Measurements from ENCODE around the gene ATP5IF1. TPM values are rescaled to one million over a fixed set of nuclear protein-coding genes. Genes with fewer than 3 reads are reported as not detected.

ATP5IF1 gene
- total and polyA plus RNA-seq, 9 of the 15 experiments (the other 6 are each of a cell fraction or from before 2014, with no cell fraction given): 292 to 1,422 (median 388) TPM

GRCh38 chr1:28278763-28279162, 42.8 kb downstream of the ATP5IF1 start (continued):
- TF ChIP-seq CTCFL (IDR thresholded peaks at IDR 0.05; ENCODE audit: borderline replicate concordance, insufficient read depth, low read depth, low read length, poor library complexity, severe bottlenecking): no peak
- TF ChIP-seq CREB1 (IDR thresholded peaks at IDR 0.05): no peak
- TF ChIP-seq CREB1 (CRISPR knock-in tag; IDR thresholded peaks at IDR 0.05): peak; percentile 67; the same call in 1 of the 2 replicates
- TF ChIP-seq BCLAF1 (IDR thresholded peaks at IDR 0.05; ENCODE audit: borderline replicate concordance in 1 of 2, control insufficient read depth in 1 of 2, low read depth in 2 of 2, low read length in 1 of 2): 0 out of 4 replicates have a peak, but pooled peaks of 1 of the 2 experiments have one; percentile 25
- TF ChIP-seq CREM (IDR thresholded peaks at IDR 0.05; ENCODE audit: low read depth): peak; percentile 67
- TF ChIP-seq, protein P1, sequence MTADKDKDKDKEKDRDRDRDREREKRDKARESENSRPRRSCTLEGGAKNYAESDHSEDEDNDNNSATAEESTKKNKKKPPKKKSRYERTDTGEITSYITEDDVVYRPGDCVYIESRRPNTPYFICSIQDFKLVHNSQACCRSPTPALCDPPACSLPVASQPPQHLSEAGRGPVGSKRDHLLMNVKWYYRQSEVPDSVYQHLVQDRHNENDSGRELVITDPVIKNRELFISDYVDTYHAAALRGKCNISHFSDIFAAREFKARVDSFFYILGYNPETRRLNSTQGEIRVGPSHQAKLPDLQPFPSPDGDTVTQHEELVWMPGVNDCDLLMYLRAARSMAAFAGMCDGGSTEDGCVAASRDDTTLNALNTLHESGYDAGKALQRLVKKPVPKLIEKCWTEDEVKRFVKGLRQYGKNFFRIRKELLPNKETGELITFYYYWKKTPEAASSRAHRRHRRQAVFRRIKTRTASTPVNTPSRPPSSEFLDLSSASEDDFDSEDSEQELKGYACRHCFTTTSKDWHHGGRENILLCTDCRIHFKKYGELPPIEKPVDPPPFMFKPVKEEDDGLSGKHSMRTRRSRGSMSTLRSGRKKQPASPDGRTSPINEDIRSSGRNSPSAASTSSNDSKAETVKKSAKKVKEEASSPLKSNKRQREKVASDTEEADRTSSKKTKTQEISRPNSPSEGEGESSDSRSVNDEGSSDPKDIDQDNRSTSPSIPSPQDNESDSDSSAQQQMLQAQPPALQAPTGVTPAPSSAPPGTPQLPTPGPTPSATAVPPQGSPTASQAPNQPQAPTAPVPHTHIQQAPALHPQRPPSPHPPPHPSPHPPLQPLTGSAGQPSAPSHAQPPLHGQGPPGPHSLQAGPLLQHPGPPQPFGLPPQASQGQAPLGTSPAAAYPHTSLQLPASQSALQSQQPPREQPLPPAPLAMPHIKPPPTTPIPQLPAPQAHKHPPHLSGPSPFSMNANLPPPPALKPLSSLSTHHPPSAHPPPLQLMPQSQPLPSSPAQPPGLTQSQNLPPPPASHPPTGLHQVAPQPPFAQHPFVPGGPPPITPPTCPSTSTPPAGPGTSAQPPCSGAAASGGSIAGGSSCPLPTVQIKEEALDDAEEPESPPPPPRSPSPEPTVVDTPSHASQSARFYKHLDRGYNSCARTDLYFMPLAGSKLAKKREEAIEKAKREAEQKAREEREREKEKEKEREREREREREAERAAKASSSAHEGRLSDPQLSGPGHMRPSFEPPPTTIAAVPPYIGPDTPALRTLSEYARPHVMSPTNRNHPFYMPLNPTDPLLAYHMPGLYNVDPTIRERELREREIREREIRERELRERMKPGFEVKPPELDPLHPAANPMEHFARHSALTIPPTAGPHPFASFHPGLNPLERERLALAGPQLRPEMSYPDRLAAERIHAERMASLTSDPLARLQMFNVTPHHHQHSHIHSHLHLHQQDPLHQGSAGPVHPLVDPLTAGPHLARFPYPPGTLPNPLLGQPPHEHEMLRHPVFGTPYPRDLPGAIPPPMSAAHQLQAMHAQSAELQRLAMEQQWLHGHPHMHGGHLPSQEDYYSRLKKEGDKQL (CRISPR knock-in tag; IDR thresholded peaks at IDR 0.05; ENCODE audit: borderline replicate concordance): peak; percentile 91; the same call in 1 of the 2 replicates
- TF ChIP-seq FOXK2 (conservative IDR thresholded peaks at IDR 0.05 in 1 of 2, IDR thresholded peaks at IDR 0.05 in 1 of 2; ENCODE audit: low read depth in 2 of 2): peak; percentile 71 to 76; a peak in 3 of 4 replicates
- TF ChIP-seq ATF7 (IDR thresholded peaks at IDR 0.05): 0 out of 2 replicates have a peak, but pooled peaks have one; percentile 28
- peak; percentile 83 for TF ChIP-seq MYNN (IDR thresholded peaks at IDR 0.05)
- no peak for TF ChIP-seq MYNN (CRISPR knock-in tag; IDR thresholded peaks at IDR 0.05)
- TF ChIP-seq MAFF (IDR thresholded peaks at IDR 0.05; ENCODE audit: low read length): peak; percentile 31; the same call in 1 of the 2 replicates
- no peak for TF ChIP-seq HMGXB4 (CRISPR knock-in tag; IDR thresholded peaks at IDR 0.05)
- TF ChIP-seq PHB2 (IDR thresholded peaks at IDR 0.05; ENCODE audit: low read depth): no peak
- TF ChIP-seq CXXC5 (CRISPR knock-in tag; IDR thresholded peaks at IDR 0.05): 0 out of 2 replicates have a peak, but pooled peaks have one; percentile 19
- 0 out of 2 replicates have a peak, but pooled peaks have one; percentile 22 for TF ChIP-seq HDAC2 (IDR thresholded peaks at IDR 0.05)
- peak; percentile 76 for TF ChIP-seq GATA2 (CRISPR knock-in tag; IDR thresholded peaks at IDR 0.05)

Data from K562 (cell line).